CD14-positive monocyte (primary cell): ENCODE measurements around the gene AGRP. TPM values are rescaled to one million over a fixed set of nuclear protein-coding genes. Genes with fewer than 3 reads are reported as not detected.

Source experiments
- DNase-seq, 3 donors: peaks; one replicate each; pipeline ENCODE4 v3.0.0-alpha.2; 2011 to 2022
- H2AFZ ChIP-seq: 2 replicates; pipeline ENCODE4 v1.6.0; 2012; ENCODE audit warnings: mild to moderate bottlenecking, low read depth, low read length, inconsistent platforms; ENCODE audit not compliant: insufficient read depth, poor library complexity, severe bottlenecking
- H3K27ac ChIP-seq, 2 donors: 1 replicate in 1 of 2; 2 replicates in 1 of 2; pipeline ENCODE4 v1.5.1; 2012 to 2013; ENCODE audit warnings: low read length in 2 of 2, control low read depth in 1 of 2, inconsistent platforms in 1 of 2, low read depth in 1 of 2, mild to moderate bottlenecking in 1 of 2
- H3K27me3 ChIP-seq, 2 donors: one replicate each; pipeline versions ENCODE4 v1.6.0 to v1.6.1; 2011 to 2013; ENCODE audit warnings: low read length in 2 of 2; ENCODE audit not compliant: control insufficient read depth in 2 of 2, insufficient read depth in 2 of 2
- H3K36me3 ChIP-seq, 2 donors: replicated peaks in 1 of 2; 1 replicate in 1 of 2; 2 replicates in 1 of 2; pipeline versions ENCODE4 v1.5.1 to v1.6.1; 2012 to 2013; ENCODE audit warnings: low read length in 2 of 2, control low read depth in 1 of 2, inconsistent platforms in 1 of 2, mild to moderate bottlenecking in 1 of 2; ENCODE audit not compliant: insufficient read depth in 2 of 2, control insufficient read depth in 1 of 2
- H3K4me1 ChIP-seq, 2 donors: 1 replicate in 1 of 2; 2 replicates in 1 of 2; pipeline versions ENCODE4 v1.5.1 to v1.6.1; 2012 to 2013; ENCODE audit warnings: low read length in 2 of 2, control low read depth in 1 of 2, inconsistent platforms in 1 of 2, mild to moderate bottlenecking in 1 of 2, moderate library complexity in 1 of 2; ENCODE audit not compliant: insufficient read depth in 2 of 2, control insufficient read depth in 1 of 2
- H3K4me2 ChIP-seq: replicated peaks from 2 replicates; pipeline ENCODE3; 2012; ENCODE audit warnings: low read length, moderate library complexity, mild to moderate bottlenecking; ENCODE audit not compliant: poor library complexity, severe bottlenecking; ENCODE audit errors: extremely low read depth
- H3K4me3 ChIP-seq, 3 experiments: fragments of 200-600 bp in 1 of 3; sonication (generic) in 1 of 3; replicated peaks in 1 of 3; 1 replicate in 2 of 3; 2 replicates in 1 of 3; pipeline ENCODE4 v1.5.1; 2011 to 2013; ENCODE audit warnings: low read length in 3 of 3, mild to moderate bottlenecking in 3 of 3, control low read depth in 2 of 3, low read depth in 2 of 3, inconsistent platforms in 1 of 3, moderate library complexity in 1 of 3
- H3K79me2 ChIP-seq: 2 replicates; pipeline ENCODE4 v1.6.0; 2012; ENCODE audit warnings: mild to moderate bottlenecking, control low read depth, inconsistent platforms, low read length, moderate library complexity; ENCODE audit not compliant: insufficient read depth
- H3K9ac ChIP-seq: 2 replicates; pipeline ENCODE4 v1.6.0; 2017; ENCODE audit warnings: low read length, mild to moderate bottlenecking; ENCODE audit not compliant: insufficient read depth, poor library complexity, severe bottlenecking
- H3K9me3 ChIP-seq, 2 donors: replicated peaks in 1 of 2; 1 replicate in 1 of 2; 2 replicates in 1 of 2; pipeline versions ENCODE4 v1.5.1 to v1.6.1; 2012 to 2013; ENCODE audit warnings: low read length in 2 of 2, control low read depth in 1 of 2; ENCODE audit not compliant: control insufficient read depth in 1 of 2, insufficient read depth in 1 of 2
- H4K20me1 ChIP-seq: 2 replicates; pipeline ENCODE4 v1.6.0; 2012; ENCODE audit warnings: mild to moderate bottlenecking, low read length, control low read depth, moderate library complexity; ENCODE audit not compliant: insufficient read depth
- H3K27ac Mint-ChIP-seq, 7 donors: one replicate each; pipeline ENCODE4 v1.8.0; 2020; ENCODE audit warnings: mild to moderate bottlenecking in 7 of 7, mixed read lengths in 7 of 7, moderate library complexity in 6 of 7, inconsistent platforms in 2 of 7
- H3K27me3 Mint-ChIP-seq, 3 donors: one replicate each; pipeline ENCODE4 v1.8.0; 2021 to 2022; ENCODE audit warnings: low read depth in 3 of 3, mild to moderate bottlenecking in 3 of 3, mixed read lengths in 3 of 3, moderate library complexity in 3 of 3, inconsistent platforms in 1 of 3
- H3K36me3 Mint-ChIP-seq, 2 donors: one replicate each; pipeline ENCODE4 v1.8.0; 2020; ENCODE audit warnings: mixed read lengths in 2 of 2, inconsistent platforms in 1 of 2, mild to moderate bottlenecking in 1 of 2
- H3K4me1 Mint-ChIP-seq: one replicate; pipeline ENCODE4 v1.8.0; 2020; ENCODE audit warnings: mild to moderate bottlenecking, mixed read lengths
- H3K4me3 Mint-ChIP-seq, 2 donors: one replicate each; pipeline ENCODE4 v1.8.0; 2020; ENCODE audit warnings: mild to moderate bottlenecking in 2 of 2, mixed read lengths in 2 of 2, moderate library complexity in 1 of 2
- H3K9me3 Mint-ChIP-seq, 7 donors: one replicate each; pipeline ENCODE4 v1.8.0; 2020 to 2022; ENCODE audit warnings: mixed read lengths in 7 of 7, mild to moderate bottlenecking in 6 of 7, moderate library complexity in 6 of 7, inconsistent platforms in 2 of 7
- CTCF ChIP-seq: fragments of 200-600 bp; IDR thresholded peaks from one replicate; pipeline ENCODE4 v1.8.0; 2022; ENCODE audit warnings: antibody characterized with exemption, mild to moderate bottlenecking
- WGBS: methylation state at CpG from one replicate; pipeline ENCODE4 v1.1.5; 2013; ENCODE audit warnings: missing lambda C conversion rate; ENCODE audit not compliant: insufficient coverage; 5-methylcytosine and 5-hydroxymethylcytosine counted together
- intact Hi-C, 2 donors: fragments of 100-400 bp; cut with micrococcal nuclease; formaldehyde crosslinking; loops; one replicate each; pipeline versions ENCODE4 v1.15.0 to v1.15.1; 2023
- polyA plus RNA-seq, 3 donors: library from polyadenylated mRNA; depleted of rRNA in 1 of 3; unstranded in 2 of 3; stranded (reverse) in 1 of 3; fragments of 300-500 nt in 2 of 3; fragments of >200 nt in 1 of 3; fragmentation: Illumina TruSeq in 2 of 3; gene quantifications; 1 replicate in 2 of 3; 2 replicates in 1 of 3; pipeline ENCODE4 v1.2.3, GENCODE V29; 2012 to 2021

Gene AGRP
- polyA plus RNA-seq, 3 donors: 0.32 to 0.54 TPM; not detected in 1

- Histone ChIP-seq H3K4me3 (no peak overlapping the region), H2AFZ (no peak overlapping the region), H3K27me3 (peaks cover under 1 to 10% of the 10 kb centered on the region in 2 donors), H3K9ac (no peak overlapping the region), H3K4me2 (no peak overlapping the region), H3K36me3 (peaks cover 65 to 69% of the 10 kb centered on the region in 2 donors), H3K4me1 (peaks cover 11 to 15% of the 10 kb centered on the region in 2 donors), H4K20me1 (peaks cover 100% of the 10 kb centered on the region), H3K9me3 (no peaks in the 10 kb centered on the region), H3K27ac (no peak overlapping the region), H3K79me2 (peaks cover 3% of the 10 kb centered on the region)
- Mint-ChIP-seq H3K9me3 (peaks cover 0 to 3% (median 0%) of the 10 kb centered on the region in 7 donors), H3K36me3 (peaks cover 67 to 86% of the 10 kb centered on the region in 2 donors), H3K4me3 (no peak overlapping the region), H3K27me3 (peaks cover 7 to 13% (median 11%) of the 10 kb centered on the region in 3 donors), H3K4me1 (peaks cover 17% of the 10 kb centered on the region), H3K27ac (peak overlapping the region in 1 of 7 donors; percentile 19)
- intact Hi-C loops: no loop called here
- no peak for TF ChIP-seq CTCF
- no peak for DNase-seq
- WGBS: no CpG with 5 or more reads among the region's 4 CpGs
Measured at GRCh38 chr16:67437513-67437912, 45.8 kb downstream of the AGRP start.

- Histone ChIP-seq H3K4me3 (no peak overlapping the region), H3K4me1 (peaks cover 14 to 20% of the 10 kb centered on the region in 2 donors), H3K27me3 (peaks cover 3 to 16% of the 10 kb centered on the region in 2 donors), H3K79me2 (peaks cover 2% of the 10 kb centered on the region), H4K20me1 (peaks cover 100% of the 10 kb centered on the region), H3K9ac (no peak overlapping the region), H3K9me3 (no peaks in the 10 kb centered on the region), H3K36me3 (peaks cover 57 to 61% of the 10 kb centered on the region in 2 donors), H3K27ac (no peak overlapping the region), H2AFZ (no peak overlapping the region), H3K4me2 (no peak overlapping the region)
- peaks cover 23% of the 10 kb centered on the region for H3K4me1 Mint-ChIP-seq
- intact Hi-C loops: no loop called here
- WGBS: 96% methylated on average over 23 of the region's 23 CpGs
- peaks cover 0 to 7% (median 0%) of the 10 kb centered on the region in 7 donors for H3K9me3 Mint-ChIP-seq
- no peak for TF ChIP-seq CTCF
- peak overlapping the region in 3 of 7 donors; percentile 32 to 72 (median 42) for H3K27ac Mint-ChIP-seq
- peaks cover 15 to 19% (median 18%) of the 10 kb centered on the region in 3 donors for H3K27me3 Mint-ChIP-seq
- peaks cover 60 to 82% of the 10 kb centered on the region in 2 donors for H3K36me3 Mint-ChIP-seq
- H3K4me3 Mint-ChIP-seq: no peak overlapping the region
- DNase-seq: no peak
Measured at GRCh38 chr16:67436640-67437193, 46.6 kb downstream of the AGRP start.
